HG03558 (cell line): ENCODE data around the gene PSMG3.
A peak's percentile ranks its signal among the peaks of the same experiment; 100 is the strongest.
"Not testable (repeated sequence)": the region's sequence is repeated elsewhere in the genome, so short reads cannot be mapped to it uniquely, and the experiment has no call there.

Experiments used
- ATAC-seq: cut with Tn5 transposase; IDR thresholded peaks from one replicate; pipeline ENCODE4 v1.9.1; 2021; ENCODE audit warnings: moderate number of reproducible peaks; ENCODE audit not compliant: unreplicated experiment; ENCODE audit errors: extremely low read depth

The PSMG3 gene

DNA sequence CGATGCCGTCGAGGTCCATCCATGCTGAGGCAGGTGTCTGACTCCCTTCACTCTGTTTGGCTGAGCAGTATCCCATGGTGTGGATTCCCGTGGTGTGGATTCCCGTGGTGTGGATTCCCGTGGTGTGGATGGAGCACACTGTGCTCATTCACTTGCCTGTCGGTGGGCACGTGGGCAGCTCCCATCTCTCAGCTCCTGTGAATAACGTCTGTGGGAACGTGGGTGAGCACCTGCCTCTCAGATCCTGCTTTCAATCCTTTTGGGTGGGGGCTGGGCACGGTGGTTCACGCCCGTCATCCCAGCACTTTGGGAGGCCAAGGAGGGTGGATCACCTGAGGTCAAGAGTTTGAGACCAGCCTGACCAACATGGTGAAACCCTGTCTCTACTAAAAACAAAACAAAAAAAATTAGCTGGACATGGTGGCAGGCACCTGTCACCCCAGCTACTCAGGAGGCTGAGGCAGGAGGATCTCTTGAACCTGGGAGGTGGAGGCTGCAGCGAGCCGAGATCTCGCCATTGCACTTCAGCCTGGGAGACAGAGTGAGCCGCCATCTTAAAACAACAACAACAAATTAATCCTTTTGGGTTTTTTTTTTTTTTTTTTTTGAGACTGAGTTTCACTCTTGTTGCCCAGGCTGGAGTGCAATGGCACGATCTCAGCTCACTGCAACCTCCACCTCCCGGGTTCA, 13.6 kb upstream of the PSMG3 start:
- ATAC-seq: not testable (repeated sequence)

DNA sequence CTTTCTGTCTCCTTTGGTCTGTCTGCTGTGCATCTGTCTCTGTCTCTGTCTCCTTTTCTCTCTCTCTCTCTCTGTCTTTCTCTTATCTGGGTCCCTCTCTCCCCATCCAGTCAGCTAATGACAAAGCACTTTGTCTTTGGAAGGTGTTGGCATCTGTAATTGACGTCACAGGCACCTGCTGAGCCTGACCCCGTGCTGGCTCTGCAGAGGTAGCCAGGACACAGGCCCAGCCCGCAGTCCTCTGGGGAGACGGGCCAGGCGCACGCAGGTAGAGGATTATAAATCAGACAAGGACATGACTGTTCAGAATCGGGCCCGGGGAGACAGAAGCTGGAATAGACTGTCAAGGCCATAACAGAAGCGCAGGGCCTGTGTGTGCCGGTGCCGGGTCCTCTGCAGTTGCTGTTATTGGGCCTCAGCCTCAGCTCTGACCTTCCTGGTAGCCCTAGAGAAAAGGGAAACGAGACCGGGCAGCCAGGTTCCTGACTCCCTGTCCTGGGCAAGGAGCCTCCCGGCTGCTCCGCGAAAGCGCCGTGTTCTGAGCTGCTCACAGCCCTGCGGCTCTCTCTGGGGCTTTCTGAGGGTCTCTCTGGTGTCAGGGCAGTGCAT, 10.7 kb upstream of the PSMG3 start:
- no peak for ATAC-seq

GRCh38 chr7:1579481-1580421, 9.9 kb upstream of the PSMG3 start:
- ATAC-seq: no peak

DNA sequence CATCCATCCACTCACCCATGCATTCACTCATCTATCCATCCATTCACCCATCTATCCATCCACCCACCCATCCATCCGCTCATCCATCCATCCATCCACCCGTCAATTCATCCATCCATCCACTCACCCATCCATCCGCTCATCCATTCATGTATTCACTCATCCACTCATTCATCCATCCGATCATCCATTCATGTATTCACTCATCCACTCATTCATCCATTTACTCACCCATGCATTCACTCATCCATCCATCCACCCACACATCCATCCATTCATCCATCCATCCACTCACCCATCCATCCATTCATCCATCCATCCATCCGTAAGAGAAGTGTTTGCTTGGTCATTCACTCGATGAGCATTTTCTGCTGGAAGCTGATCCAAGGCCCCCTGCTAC, 8.7 kb upstream of the PSMG3 start:
- no peak for ATAC-seq

GRCh38 chr7:1576521-1577253, 6.9 kb upstream of the PSMG3 start:
- ATAC-seq: no peak

- no peak for ATAC-seq
These were observed 6.0 kb upstream of the PSMG3 start for GRCh38 chr7:1575809-1576208.

- no peak for ATAC-seq
These were observed 2.4 kb upstream of the PSMG3 start for GRCh38 chr7:1572111-1572822.

- peak; percentile 26 for ATAC-seq
These were observed 396 bp downstream of the PSMG3 start for GRCh38 chr7:1569440-1569832.

DNA sequence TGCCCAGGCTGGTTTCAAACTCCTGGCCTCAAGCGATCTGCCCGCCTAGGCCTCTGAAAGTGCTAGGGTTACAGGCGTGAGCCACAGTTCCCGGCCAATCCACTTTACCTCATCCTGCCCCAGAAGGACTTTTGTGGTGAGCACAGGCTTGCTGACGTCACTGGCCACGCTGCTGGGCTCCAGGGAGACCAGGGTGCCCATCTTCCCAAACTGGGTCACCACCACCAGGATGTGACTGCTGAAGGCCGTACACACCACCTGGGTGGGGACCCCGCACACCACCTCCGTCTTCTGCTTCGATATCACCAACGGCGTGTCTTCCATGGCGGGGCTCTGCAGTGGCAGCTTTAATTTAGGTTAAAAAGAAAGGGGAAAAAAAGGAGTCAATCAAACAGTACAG, 816 bp downstream of the PSMG3 start:
- no peak for ATAC-seq

DNA sequence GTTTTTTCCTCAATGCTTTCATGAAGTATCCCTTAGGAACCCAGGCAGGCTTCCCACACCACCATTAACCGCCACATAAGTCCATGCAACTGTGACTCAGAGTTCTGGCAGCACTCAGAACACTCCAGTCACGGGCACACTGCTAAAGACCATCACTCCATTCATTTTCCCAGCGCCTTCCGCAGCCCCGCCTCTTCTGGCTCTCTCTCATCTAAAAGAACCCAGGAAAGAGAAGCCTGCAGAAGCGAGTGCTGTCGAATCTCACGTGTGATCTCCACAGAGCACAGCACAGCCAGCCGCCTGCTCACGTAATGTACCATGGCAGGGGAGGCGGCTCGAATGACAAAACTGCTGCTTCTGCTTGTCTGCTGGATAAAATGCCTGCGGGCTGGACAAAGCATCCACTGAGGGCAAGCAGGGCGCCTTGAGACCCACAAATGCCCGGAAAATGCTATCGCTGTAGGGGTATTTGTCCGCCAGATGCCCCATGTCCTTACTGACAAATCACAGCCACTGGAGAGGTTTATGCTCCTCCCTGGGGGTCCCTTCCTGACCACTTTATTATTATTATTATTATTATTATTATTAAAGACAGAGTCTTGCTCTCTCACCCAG, 1.8 kb downstream of the PSMG3 start:
- ATAC-seq: no peak

DNA sequence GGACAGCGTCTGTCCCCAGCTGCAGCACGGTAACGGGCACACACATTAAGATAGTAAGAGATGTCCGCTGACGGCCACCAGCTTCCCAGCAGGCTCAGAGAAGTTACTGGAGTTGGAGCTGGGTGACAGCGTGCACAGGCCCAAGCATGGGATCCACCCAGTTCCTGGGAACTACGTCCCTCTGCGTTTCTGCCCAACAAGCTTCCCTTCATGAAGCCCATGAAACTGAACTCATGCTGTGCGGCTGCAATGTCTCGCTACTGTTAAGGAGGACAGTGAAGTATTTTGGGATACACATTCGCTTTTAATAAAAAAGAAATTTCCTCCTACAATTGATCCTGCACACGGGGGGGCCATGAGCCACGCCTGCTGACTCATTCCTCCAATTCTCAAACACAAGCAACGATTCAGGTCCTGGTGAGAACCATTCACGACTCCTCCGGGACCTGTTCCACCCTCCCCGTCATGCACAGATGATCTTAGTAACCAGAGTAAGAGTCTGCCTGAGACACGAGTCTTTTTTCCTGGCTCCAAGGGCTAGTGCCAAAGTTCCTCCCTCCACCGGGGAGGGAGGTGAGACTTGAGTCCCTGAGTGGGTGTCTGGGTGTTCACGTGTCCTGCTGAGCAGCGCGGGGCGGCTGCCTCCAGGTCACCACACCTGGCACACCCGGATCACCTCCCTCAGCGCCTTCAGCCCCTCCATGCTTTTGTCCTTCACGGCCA, 2.6 kb downstream of the PSMG3 start:
- ATAC-seq: no peak

DNA sequence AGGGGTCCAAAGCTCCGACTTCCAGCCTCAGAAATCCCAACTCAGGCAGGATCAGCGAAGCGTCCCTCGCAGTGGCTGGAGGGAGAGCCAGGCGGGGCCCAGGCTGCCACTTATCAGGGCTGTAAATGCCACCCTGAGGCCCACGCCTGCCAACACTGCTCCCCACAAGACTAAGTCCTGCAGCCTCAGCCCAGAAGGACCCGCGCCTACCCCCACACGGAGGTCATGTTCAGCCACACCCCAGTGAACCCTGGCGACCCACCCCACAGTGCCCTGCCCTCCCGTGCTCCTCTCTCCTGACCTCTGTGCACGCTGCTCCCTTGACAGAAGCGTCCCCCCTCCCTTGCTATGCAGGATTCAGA, 3.2 kb downstream of the PSMG3 start:
- no peak for ATAC-seq

DNA sequence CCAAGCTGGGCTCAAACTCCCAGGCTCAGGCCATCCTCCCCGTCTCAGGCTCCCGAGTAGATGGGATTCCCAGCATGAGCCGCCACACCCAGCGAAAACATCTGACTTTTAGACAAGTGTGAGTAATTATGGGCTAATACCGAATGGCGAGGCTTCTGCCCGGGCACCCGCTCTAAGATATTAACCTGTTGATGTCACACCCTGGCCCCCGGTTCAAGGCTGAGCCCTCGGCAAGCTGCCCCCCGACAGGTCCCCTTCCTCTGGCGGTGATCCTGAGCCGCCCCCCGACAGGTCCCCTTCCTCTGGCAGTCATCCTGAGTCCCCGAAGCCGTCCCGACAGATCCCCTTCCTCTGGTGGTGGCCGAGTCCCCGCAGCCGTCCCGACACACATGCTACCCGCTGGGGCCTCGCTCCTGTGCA, 5.2 kb downstream of the PSMG3 start:
- ATAC-seq: no peak

DNA sequence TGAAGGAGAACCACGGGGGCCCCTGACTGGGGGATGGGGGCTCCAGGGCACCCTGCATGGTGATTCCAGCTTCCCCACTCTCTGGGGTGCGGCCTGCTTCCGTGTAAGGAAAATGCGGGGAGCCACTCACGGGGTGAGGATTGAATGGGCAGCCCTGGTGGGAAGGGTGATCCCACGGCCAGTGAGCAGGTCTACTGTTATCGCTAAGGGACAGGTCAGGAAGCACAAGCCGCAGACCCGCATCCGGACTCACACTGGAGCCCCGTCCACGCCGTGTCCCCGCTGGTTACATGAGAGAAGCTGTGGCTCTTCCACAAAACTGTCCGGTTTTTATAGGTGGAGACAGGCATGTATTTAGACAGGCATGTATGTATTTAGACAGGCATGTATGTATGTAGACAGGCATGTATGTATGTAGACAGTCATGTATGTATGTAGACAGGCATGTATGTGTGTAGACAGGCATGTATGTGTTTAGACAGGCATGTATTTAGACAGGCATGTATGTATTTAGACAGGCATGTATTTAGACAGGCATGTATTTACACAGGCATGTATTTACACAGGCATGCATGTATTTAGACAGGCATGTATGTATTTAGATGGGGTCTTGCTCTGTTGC, 5.7 kb downstream of the PSMG3 start:
- ATAC-seq: no peak

DNA sequence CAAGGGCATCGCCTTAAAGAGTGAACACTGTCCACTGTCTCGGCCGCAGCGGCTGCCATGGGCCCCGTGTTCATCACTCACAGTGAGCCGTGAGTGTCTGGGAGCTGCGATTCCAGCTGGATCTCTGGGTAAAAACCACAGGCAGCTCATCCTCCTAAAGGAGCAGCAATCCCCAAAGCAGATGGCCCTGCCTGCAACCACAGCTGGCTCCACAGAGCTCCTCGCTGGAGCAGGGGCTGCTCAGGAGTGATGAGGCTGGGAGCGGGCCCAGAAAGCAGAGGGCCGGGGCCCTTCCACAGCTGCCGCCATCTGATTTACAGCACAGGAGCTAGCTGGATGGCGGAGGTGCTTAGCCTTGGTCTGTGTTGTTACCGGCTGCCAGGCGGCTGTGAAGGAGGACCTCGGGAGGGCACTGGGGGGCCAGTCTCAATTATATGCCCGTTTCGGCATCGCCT, 7.2 kb downstream of the PSMG3 start:
- no peak for ATAC-seq

GRCh38 chr7:1562116-1562515, 7.7 kb downstream of the PSMG3 start:
- ATAC-seq: no peak

DNA sequence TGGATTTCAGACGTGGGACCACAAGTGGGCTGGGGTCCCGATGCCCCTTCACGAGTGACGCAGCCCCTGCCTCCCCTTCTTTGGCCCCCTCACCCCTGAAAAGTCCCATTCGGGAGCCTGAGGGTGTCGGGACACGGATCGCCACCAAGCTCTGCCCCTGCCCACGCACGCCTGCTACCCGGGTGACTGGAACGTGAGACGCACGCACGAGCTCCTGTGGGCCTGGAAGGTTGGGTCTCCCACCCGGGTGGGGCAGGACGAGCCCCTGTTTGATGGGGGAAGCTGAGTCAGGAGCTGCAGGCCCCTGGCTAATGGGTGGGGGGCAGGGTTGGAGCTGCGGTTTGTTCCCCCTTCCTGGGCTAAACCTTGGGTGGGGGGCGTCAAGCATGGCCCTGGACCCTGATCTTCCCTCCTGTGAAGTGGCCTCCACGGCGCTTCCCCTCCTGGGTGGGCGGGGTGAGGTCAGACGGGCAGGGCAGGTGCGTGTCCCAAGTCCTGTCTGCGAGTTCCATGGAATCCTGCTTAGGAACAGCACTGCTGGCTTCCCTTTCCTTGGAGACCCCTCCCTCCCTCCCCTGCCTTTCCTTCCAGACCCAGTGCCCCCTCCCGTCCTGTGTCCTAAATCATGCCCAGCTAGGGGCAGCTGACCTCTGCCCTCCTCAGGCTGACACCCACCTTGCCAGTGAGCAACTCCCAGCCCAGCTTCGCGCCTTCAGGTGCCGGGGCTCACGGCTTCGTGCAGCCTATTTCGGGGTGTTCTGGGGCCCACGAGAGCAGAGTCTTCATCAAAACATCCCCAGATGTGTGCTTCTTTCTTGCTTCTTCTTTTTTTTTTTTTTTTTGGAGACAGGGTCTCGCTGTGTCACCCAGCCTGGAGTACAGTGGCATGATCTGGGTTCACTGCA, 8.5 kb downstream of the PSMG3 start:
- ATAC-seq: no peak
